Karpas-422 (cell line): ENCODE data around the gene MNT. TPM values are rescaled to one million over a fixed set of nuclear protein-coding genes. Genes with fewer than 3 reads are reported as not detected.

Experiments
- DNase-seq: peaks from one replicate; pipeline ENCODE4 v3.0.0-alpha.2; 2015
- H2AFZ ChIP-seq: fragments of 200-600 bp; sonication (generic); 2 replicates; pipeline ENCODE4 v1.6.1; 2014; ENCODE audit warnings: antibody characterized with exemption, low read length, mixed read lengths
- H3K27ac ChIP-seq: fragments of 200-600 bp; sonication (generic); 2 replicates; pipeline ENCODE4 v1.5.1; 2014; ENCODE audit warnings: mild to moderate bottlenecking, low read length, moderate library complexity
- H3K27me3 ChIP-seq: fragments of 200-600 bp; sonication (generic); 2 replicates; pipeline ENCODE4 v1.6.1; 2014; ENCODE audit warnings: low read length, mixed read lengths
- H3K36me3 ChIP-seq: fragments of 200-600 bp; sonication (generic); 2 replicates; pipeline ENCODE4 v1.6.1; 2014; ENCODE audit warnings: low read length, mixed read lengths; ENCODE audit not compliant: insufficient read depth
- H3K4me1 ChIP-seq: fragments of 200-600 bp; sonication (generic); 2 replicates; pipeline ENCODE4 v1.6.1; 2014; ENCODE audit warnings: mild to moderate bottlenecking, low read length, mixed read lengths
- H3K4me2 ChIP-seq: fragments of 200-600 bp; sonication (generic); 2 replicates; pipeline ENCODE4 v1.6.1; 2014; ENCODE audit warnings: low read length, low read depth, mild to moderate bottlenecking; ENCODE audit not compliant: poor library complexity, severe bottlenecking
- H3K4me3 ChIP-seq: fragments of 200-600 bp; sonication (generic); 2 replicates; pipeline ENCODE4 v1.5.1; 2014; ENCODE audit warnings: mild to moderate bottlenecking, antibody characterized with exemption, low read length, mixed read lengths
- H3K79me2 ChIP-seq: fragments of 200-600 bp; sonication (generic); 2 replicates; pipeline ENCODE4 v1.6.1; 2014; ENCODE audit warnings: mild to moderate bottlenecking, low read length, mixed read lengths
- H3K9ac ChIP-seq: fragments of 200-600 bp; sonication (generic); 2 replicates; pipeline ENCODE4 v1.6.0; 2014; ENCODE audit warnings: low read length
- H3K9me2 ChIP-seq: fragments of 200-600 bp; sonication (generic), shearing (Covaris generic); replicated peaks from 2 replicates; pipeline ENCODE4 v1.6.0; 2014; ENCODE audit warnings: mild to moderate bottlenecking, low read length, moderate library complexity; ENCODE audit not compliant: insufficient read depth
- H3K9me3 ChIP-seq: fragments of 300-700, 200-600 bp; sonication (generic); 2 replicates; pipeline ENCODE4 v1.6.1; 2014; ENCODE audit warnings: low read length, mixed read lengths
- H4K20me1 ChIP-seq: fragments of 200-600 bp; sonication (generic); 2 replicates; pipeline ENCODE4 v1.6.1; 2014; ENCODE audit warnings: mild to moderate bottlenecking, antibody characterized with exemption, low read length, low read depth; ENCODE audit not compliant: insufficient read depth
- total RNA-seq: library from RNA; depleted of rRNA; stranded (reverse); fragments of >200 nt; shearing (Covaris generic); gene quantifications from 2 replicates; pipeline ENCODE4 v1.2.3, GENCODE V29; 2014; ENCODE audit warnings: low replicate concordance

The MNT gene
- total RNA-seq, 1 experiment from 2014 or later, result 6.3 TPM

DNA sequence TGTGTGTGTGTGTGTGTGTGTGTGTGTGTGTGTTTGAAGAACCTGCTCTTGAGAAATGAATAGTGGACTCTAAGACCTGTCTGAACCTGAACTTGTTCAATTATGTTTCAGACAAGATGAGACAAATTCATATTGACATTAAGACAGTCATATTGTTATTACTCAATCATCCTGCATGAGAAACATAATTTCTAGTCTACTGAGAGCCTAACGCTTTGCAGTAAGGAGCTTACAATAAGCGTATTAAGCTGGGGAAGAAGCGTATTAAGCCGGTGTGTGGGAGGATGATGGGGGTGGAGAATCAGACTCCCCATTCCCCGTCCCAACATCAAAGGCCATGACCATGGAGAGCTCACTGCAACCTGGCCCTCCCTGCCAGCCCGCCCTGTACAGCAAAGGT is 22.4 kb upstream of the MNT start:
- DNase-seq, result no peak
- Histone ChIP-seq H3K9me2 (no peaks in the 10 kb centered on the region), H3K9ac (no peak overlapping the region), H3K4me3 (no peak overlapping the region), H2AFZ (no peak overlapping the region), H3K4me2 (no peak overlapping the region), H3K4me1 (no peaks in the 10 kb centered on the region), H3K79me2 (0 out of 2 replicates have a peak, but pooled peaks cover 4% of the 10 kb centered on the region), H3K27me3 (no peaks in the 10 kb centered on the region), H3K36me3 (peaks cover 3% of the 10 kb centered on the region; the same call in 1 of the 2 replicates), H3K27ac (no peak overlapping the region), H3K9me3 (no peaks in the 10 kb centered on the region), H4K20me1 (no peaks in the 10 kb centered on the region)

DNA sequence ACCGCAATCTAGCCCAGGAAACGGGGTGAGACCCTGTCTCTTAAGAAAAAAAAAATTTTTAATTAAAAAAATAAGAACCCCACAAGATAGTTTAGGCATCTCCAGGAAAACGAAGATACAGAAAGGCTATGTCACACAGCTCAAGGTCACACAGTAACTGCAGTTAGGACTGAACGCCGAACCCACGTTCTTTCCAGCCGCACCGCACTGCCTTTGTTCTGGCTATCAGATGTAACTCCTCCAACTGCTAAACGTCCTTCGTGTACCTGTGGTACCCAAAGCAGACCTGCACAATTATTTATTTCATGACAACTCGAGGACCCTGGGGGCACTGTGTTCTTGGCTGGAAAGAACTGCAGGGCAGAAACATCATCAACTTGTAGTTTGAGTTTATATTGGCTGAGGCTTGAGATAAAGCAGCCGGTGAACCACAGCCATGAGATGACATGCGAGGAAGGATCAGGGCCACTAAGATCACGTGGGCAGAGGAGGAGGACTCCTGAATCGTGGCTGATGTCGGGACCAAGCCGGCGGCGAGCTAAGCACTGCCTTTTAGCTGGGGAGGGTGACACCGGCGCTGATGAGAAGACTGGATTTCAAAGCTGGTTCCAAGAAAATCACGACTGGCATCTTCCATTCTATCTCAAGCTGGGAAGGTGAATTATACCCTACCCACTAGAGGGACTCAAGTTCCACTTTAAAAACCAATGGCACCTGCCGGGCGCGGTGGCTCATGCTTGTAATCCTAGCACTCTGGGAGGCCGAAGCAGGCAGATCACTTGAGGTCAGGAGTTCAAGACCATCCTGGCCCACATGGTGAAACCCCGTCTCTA is 20.7 kb upstream of the MNT start:
- H3K4me3 ChIP-seq, result no peak overlapping the region
- 0 out of 2 replicates have a peak, but pooled peaks cover 4% of the 10 kb centered on the region for H3K79me2 ChIP-seq
- H4K20me1 ChIP-seq, result no peaks in the 10 kb centered on the region
- no peak overlapping the region for H3K4me2 ChIP-seq
- H3K27ac ChIP-seq, result no peak overlapping the region
- no peaks in the 10 kb centered on the region for H3K9me2 ChIP-seq
- no peaks in the 10 kb centered on the region for H3K27me3 ChIP-seq
- DNase-seq, result peak; percentile 58
- H3K9me3 ChIP-seq, result no peaks in the 10 kb centered on the region
- H3K9ac ChIP-seq, result no peak overlapping the region
- no peak overlapping the region for H2AFZ ChIP-seq
- H3K36me3 ChIP-seq, result peaks cover 3% of the 10 kb centered on the region; the same call in 1 of the 2 replicates
- H3K4me1 ChIP-seq, result no peaks in the 10 kb centered on the region

DNA sequence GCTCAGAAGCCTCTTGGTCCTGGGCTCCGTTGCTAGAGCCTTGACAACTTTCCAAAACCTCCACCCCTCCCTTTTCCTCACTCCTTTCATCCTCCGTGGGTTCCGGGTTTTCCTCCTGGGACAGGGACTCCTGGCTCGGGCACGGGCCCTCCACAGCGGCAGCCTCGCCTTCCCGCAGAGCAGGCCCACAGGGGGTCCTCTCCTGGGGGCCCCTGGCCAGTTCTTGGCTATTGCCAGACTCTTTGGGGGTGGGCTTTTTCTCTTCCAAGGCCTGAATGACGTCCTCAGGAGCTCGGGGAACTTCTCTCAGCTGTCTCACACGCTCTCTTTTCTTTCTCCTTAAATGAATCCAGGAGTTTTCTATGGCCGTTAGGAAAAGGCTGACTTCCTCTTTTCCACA is 19.3 kb upstream of the MNT start:
- Histone ChIP-seq H3K9ac (no peak overlapping the region), H3K36me3 (peaks cover 5% of the 10 kb centered on the region; the same call in 1 of the 2 replicates), H3K9me2 (no peaks in the 10 kb centered on the region), H3K4me1 (peaks cover 3% of the 10 kb centered on the region), H2AFZ (no peak overlapping the region), H3K9me3 (no peaks in the 10 kb centered on the region), H3K27ac (no peak overlapping the region), H3K4me3 (no peak overlapping the region), H4K20me1 (no peaks in the 10 kb centered on the region), H3K4me2 (no peak overlapping the region), H3K27me3 (no peaks in the 10 kb centered on the region), H3K79me2 (peaks cover 8% of the 10 kb centered on the region)
- no peak for DNase-seq

DNA sequence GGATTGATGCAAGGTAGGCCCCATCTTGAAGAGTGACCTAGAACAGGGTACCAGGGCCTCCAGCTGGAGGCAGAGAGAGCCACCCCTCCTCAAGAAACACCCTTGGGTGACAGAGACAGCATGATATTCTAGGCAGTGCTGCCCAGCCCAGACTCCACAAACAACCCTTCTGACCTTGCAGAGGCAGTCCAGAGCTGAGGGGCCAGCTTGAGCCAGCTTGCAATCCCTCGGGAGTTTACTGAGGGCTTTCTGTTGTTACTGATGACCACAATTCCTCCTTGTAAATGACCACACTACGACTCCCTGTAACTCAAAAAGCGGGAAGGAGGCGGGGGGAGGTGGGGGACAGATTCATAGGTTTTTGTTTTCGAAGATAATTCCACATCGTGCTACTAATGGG is 18.6 kb upstream of the MNT start:
- peaks cover 3% of the 10 kb centered on the region for H3K4me1 ChIP-seq

DNA sequence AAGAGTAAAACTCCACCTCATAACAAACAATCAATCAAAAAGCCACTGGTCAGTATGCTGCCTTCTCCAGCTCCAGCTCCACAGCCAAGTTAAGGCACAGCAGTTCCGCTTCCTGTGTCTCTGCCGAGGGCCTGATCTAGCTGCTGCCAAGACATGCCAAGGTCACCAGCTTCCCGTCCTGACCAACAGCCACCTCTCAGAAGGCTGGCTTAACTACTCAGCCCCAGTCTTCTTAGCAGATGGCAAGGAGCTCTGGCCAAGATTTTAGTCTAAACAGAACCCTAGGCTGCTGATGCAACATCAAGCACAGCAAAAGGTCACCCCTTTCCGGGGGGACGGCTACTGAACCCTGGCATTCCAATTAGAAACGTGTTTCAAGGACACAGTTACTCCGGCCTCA is 17.7 kb upstream of the MNT start:
- DNase-seq, result no peak
- Histone ChIP-seq H3K4me2 (no peak overlapping the region), H3K27me3 (no peaks in the 10 kb centered on the region), H4K20me1 (no peaks in the 10 kb centered on the region), H3K79me2 (peaks cover 9% of the 10 kb centered on the region), H3K27ac (no peak overlapping the region), H3K4me1 (peaks cover 3% of the 10 kb centered on the region), H3K9me2 (no peaks in the 10 kb centered on the region), H3K9ac (no peak overlapping the region), H2AFZ (no peak overlapping the region), H3K36me3 (peaks cover 12% of the 10 kb centered on the region; the same call in 1 of the 2 replicates), H3K9me3 (no peaks in the 10 kb centered on the region), H3K4me3 (no peak overlapping the region)

More for the DNA sequence above, 18.6 kb upstream of the MNT start:
- Histone ChIP-seq H3K27me3 (no peaks in the 10 kb centered on the region), H3K36me3 (peaks cover 5% of the 10 kb centered on the region; the same call in 1 of the 2 replicates), H3K79me2 (peaks cover 6% of the 10 kb centered on the region), H3K4me3 (no peak overlapping the region), H3K27ac (no peak overlapping the region), H3K9ac (no peak overlapping the region), H2AFZ (no peak overlapping the region), H3K4me2 (no peak overlapping the region), H4K20me1 (no peaks in the 10 kb centered on the region), H3K9me2 (no peaks in the 10 kb centered on the region), H3K9me3 (no peaks in the 10 kb centered on the region)
- no peak for DNase-seq

DNA sequence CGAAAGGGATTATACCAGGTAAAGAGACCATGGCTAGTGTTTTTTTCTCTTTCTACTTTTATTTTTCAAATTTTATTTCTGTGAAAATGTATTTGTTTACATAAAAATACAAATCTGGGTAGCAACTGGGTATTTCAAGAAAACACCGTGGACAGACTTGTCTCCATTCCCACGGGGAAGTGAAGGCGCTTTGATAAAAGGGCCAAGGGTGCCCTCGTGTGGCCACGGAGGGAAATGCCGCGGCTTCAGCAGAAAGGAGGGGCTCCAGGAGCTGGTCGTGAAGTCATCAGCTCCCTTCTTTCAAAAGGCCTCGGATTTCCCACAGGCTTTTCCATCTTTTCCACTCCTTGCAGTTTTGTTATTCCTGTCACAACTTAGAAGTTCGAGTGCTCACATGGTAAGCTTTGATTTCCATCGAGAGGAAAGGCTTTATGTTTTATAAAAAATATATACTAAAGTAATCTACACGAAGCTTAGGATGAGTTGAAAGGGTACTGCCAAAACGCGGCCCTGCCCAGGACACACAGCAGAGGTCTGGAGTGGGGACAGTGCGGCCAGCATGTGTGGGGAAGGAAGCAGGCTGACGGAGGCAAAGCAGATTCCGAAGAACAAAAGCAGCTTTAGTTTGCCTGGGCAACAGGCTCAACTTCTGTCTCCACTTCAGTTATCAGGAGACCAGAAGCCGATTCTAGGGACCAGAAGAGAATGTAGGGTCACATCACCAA is 15.3 kb upstream of the MNT start:
- Histone ChIP-seq H3K9me2 (no peaks in the 10 kb centered on the region), H4K20me1 (no peaks in the 10 kb centered on the region), H3K27me3 (no peaks in the 10 kb centered on the region), H3K9me3 (no peaks in the 10 kb centered on the region), H3K4me1 (peaks cover 3% of the 10 kb centered on the region), H3K4me3 (no peak overlapping the region), H3K4me2 (no peak overlapping the region), H3K27ac (no peak overlapping the region), H3K79me2 (peaks cover 9% of the 10 kb centered on the region), H3K9ac (no peak overlapping the region), H2AFZ (no peak overlapping the region), H3K36me3 (peaks cover 12% of the 10 kb centered on the region; the same call in 1 of the 2 replicates)
- peak; percentile 94 for DNase-seq

DNA sequence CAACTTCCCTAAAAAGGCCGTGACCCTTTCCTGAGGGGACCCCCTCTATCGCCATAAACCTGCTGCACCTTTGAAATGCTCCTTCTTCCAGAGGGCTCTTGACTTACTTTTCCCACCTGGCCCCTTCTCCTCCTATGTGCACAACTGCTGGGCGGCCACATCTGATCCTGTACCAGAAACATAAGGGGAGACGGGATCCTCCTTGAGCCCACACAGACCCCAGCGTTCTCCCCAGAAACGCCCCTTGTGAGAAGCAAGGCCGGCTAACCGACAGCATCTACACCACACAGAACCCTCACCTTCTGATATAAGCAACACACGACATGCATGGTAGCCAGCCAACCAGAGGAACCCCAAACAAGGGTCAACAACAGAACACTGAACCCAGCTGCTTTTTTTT is 14.2 kb upstream of the MNT start:
- Histone ChIP-seq H3K4me1 (peaks cover 3% of the 10 kb centered on the region), H3K4me3 (no peak overlapping the region), H3K36me3 (peaks cover 12% of the 10 kb centered on the region; the same call in 1 of the 2 replicates), H3K4me2 (no peak overlapping the region), H3K9ac (no peak overlapping the region), H3K9me2 (no peaks in the 10 kb centered on the region), H3K27me3 (no peaks in the 10 kb centered on the region), H3K9me3 (no peaks in the 10 kb centered on the region), H4K20me1 (no peaks in the 10 kb centered on the region), H2AFZ (no peak overlapping the region), H3K79me2 (peaks cover 9% of the 10 kb centered on the region), H3K27ac (no peak overlapping the region)
- DNase-seq, result no peak

DNA sequence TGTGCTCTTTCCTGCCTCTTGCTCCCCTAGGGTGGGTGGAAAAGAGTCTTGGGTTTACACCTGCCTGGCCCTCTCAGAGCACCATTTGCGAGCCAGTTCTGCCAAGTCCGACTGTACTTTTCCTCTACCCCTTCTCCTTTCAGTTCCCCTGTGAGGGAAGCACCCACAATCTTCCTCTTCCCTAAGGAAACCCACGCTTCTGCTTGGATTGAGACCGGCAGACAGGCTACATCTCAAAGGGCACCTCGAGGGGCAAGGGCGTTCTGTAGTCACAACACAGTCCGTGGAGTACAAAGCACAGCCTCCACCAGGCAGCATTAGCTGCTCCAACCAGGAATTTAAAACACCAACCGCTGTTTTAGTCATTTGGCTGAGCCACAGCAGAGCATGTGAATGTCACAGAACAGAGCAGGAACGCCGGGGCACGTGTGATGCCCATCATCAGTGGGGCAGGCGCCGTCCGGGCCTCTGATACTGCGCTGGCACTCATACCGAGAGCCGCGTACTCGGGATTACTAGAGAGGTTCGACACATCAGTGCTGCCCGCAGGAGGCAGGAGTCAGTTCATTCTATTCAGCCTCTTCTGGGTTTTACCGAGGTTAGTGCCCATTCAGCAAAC is 13.7 kb upstream of the MNT start:
- Histone ChIP-seq H3K9me2 (no peaks in the 10 kb centered on the region), H3K79me2 (peaks cover 9% of the 10 kb centered on the region), H3K4me1 (peaks cover 3% of the 10 kb centered on the region), H4K20me1 (no peaks in the 10 kb centered on the region), H2AFZ (no peak overlapping the region), H3K27me3 (no peaks in the 10 kb centered on the region), H3K36me3 (peaks cover 11% of the 10 kb centered on the region; the same call in 1 of the 2 replicates), H3K27ac (no peak overlapping the region), H3K9ac (no peak overlapping the region), H3K4me3 (no peak overlapping the region), H3K4me2 (no peak overlapping the region), H3K9me3 (no peaks in the 10 kb centered on the region)
- no peak for DNase-seq
